Lower lobe of right lung (tissue), 2 donors: Measurements from ENCODE around the gene ETV5. TPM values are rescaled to one million over a fixed set of nuclear protein-coding genes. Genes with fewer than 3 reads are reported as not detected.

Experiments used
- ATAC-seq, 2 donors: fragments of 200-7000 bp; cut with Tn5 transposase; one replicate each; pipeline ENCODE4 v1.9.1; 2020 to 2022; ENCODE audit warnings: mild to moderate bottlenecking in 2 of 2, moderate library complexity in 2 of 2
- DNase-seq: peaks from one replicate; pipeline ENCODE4 v3.0.0-alpha.2; 2020
- H3K27ac ChIP-seq: fragments of 200-600 bp; one replicate; pipeline ENCODE4 v1.8.0; 2022
- H3K27me3 ChIP-seq: fragments of 200-600 bp; one replicate; pipeline ENCODE4 v1.8.0; 2022; ENCODE audit warnings: low read depth
- H3K36me3 ChIP-seq: fragments of 200-600 bp; one replicate; pipeline ENCODE4 v1.8.0; 2022; ENCODE audit warnings: mild to moderate bottlenecking
- H3K4me1 ChIP-seq: fragments of 200-600 bp; one replicate; pipeline ENCODE4 v1.8.0; 2022
- H3K4me3 ChIP-seq: fragments of 200-600 bp; one replicate; pipeline ENCODE4 v1.8.0; 2022; ENCODE audit warnings: mild to moderate bottlenecking
- H3K9me3 ChIP-seq: fragments of 200-600 bp; one replicate; pipeline ENCODE4 v1.8.0; 2022
- intact Hi-C: fragments of 100-400 bp; cut with DNase I; formaldehyde crosslinking; loops from one replicate; pipeline ENCODE4 v1.11.0; 2022
- total RNA-seq: library from RNA; stranded (reverse); fragmentation: NEBNext Ultra II Directional; extraction: Animal tissue kit (Norgen Biotek cat#: 25700); gene quantifications from one replicate; pipeline ENCODE4 v1.2.1, GENCODE V29; 2021
- TF ChIP-seq, protein P1 (sequence below): fragments of 200-600 bp; IDR thresholded peaks from one replicate; pipeline ENCODE4 v1.8.0; 2022; ENCODE audit warnings: antibody characterized with exemption, mild to moderate bottlenecking
- donor health status: DM: no; HTN: yes; CAD: no; lungs with severe emphysema.

Gene ETV5
- total RNA-seq, 1 donor from 2014 or later = 65.5 TPM

DNA sequence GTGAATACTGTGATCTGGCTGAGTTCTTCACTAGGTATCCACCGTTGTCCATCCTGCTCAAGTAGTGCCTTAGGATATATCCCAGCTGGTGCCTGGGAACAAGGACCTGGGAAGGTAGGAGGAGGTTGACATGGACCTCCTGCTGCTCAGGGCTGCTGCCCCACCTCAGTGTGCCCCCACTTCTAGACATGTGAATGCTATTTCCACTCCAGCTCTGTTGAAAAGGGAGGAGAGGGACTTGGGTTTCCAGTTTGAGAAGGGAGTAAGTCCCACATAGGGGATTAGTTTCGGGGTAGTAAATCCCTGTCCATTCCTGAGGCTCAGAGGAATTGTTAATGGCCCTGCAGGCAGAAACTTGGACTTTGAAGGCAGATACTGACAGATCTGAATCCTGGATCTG is 32.9 kb upstream of the ETV5 start:
- TF ChIP-seq, protein P1, sequence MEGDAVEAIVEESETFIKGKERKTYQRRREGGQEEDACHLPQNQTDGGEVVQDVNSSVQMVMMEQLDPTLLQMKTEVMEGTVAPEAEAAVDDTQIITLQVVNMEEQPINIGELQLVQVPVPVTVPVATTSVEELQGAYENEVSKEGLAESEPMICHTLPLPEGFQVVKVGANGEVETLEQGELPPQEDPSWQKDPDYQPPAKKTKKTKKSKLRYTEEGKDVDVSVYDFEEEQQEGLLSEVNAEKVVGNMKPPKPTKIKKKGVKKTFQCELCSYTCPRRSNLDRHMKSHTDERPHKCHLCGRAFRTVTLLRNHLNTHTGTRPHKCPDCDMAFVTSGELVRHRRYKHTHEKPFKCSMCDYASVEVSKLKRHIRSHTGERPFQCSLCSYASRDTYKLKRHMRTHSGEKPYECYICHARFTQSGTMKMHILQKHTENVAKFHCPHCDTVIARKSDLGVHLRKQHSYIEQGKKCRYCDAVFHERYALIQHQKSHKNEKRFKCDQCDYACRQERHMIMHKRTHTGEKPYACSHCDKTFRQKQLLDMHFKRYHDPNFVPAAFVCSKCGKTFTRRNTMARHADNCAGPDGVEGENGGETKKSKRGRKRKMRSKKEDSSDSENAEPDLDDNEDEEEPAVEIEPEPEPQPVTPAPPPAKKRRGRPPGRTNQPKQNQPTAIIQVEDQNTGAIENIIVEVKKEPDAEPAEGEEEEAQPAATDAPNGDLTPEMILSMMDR = no peak
- ATAC-seq = no peak
- no peak for DNase-seq
- H3K36me3 ChIP-seq = no peaks in the 10 kb centered on the region
- no peaks in the 10 kb centered on the region for H3K9me3 ChIP-seq
- no peak overlapping the region for H3K27ac ChIP-seq
- no peaks in the 10 kb centered on the region for H3K4me1 ChIP-seq
- H3K4me3 ChIP-seq = no peak overlapping the region
- H3K27me3 ChIP-seq = no peaks in the 10 kb centered on the region
- intact Hi-C loops = no loop called here

- peak; percentile 62 to 81 for ATAC-seq
Observed at GRCh38 chr3:186138272-186138981, 29.5 kb upstream of the ETV5 start.

DNA sequence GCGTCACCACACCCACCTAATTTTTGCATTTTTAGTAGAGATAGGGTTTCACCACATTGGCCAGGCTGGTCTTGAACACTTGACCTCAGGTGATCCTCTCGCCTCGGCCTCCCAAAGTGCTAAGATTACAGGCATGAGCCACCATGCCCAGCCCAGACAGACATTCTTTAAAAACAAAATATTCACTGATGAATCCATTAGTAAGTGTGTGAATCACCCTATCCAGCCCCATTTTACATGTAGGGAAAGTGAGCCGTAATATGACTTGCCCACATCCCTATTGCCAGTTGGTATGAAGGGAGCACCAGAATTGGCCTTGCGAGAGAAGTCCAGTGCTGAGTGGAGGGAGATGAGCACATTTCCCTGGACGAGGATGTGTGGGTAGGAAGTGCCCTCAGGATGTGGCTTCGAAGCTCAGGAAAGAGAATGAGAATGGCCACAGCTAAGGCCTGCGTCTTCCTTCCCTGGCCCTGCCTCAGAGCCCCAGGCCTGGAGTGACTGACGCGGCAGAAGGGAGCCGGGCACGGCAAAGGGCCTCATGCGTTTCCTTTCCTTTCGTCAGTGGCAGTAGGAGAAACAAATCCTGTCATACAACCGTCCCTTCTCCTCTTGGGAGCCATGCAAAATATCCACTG is 28.3 kb upstream of the ETV5 start:
- Histone ChIP-seq H3K4me1 (no peaks in the 10 kb centered on the region), H3K4me3 (no peak overlapping the region), H3K9me3 (no peaks in the 10 kb centered on the region), H3K36me3 (no peaks in the 10 kb centered on the region), H3K27me3 (no peaks in the 10 kb centered on the region), H3K27ac (no peak overlapping the region)
- TF ChIP-seq, protein P1 = no peak
- intact Hi-C loops = no loop called here
- DNase-seq (no peak), ATAC-seq (no peak)

More at GRCh38 chr3:186138272-186138981, 29.5 kb upstream of the ETV5 start:
- Histone ChIP-seq H3K27ac (no peak overlapping the region), H3K36me3 (no peaks in the 10 kb centered on the region), H3K27me3 (no peaks in the 10 kb centered on the region), H3K4me1 (no peaks in the 10 kb centered on the region), H3K9me3 (no peaks in the 10 kb centered on the region), H3K4me3 (no peak overlapping the region)
- intact Hi-C loops = no loop called here
- TF ChIP-seq, protein P1 = no peak
- no peak for DNase-seq

- ATAC-seq = no peak
- intact Hi-C loops = no loop called here
- Histone ChIP-seq H3K4me3 (no peak overlapping the region), H3K27ac (no peak overlapping the region), H3K4me1 (no peaks in the 10 kb centered on the region), H3K27me3 (no peaks in the 10 kb centered on the region), H3K36me3 (no peaks in the 10 kb centered on the region), H3K9me3 (no peaks in the 10 kb centered on the region)
- DNase-seq = no peak
- TF ChIP-seq, protein P1 = no peak
Observed at GRCh38 chr3:186133980-186134379, 25.1 kb upstream of the ETV5 start.

DNA sequence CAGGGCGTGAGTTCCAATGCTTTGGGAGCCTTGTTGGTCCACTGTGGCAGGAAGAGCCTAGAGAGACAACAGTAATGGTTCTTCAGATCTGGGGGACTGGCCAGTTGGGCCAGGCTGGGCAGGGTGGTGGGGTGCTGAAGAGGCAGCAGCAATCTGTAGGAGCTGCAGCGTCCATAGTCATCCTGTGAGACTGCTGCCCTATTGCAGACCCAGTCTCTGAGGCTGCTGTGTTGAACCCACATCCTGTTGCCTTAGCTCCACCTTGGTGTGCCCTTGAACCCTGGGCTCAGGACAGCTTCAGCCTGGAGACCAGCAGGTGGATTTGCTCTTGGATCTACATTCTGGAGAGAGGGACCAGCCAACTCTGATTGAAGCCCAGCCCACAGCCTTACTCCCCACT is 23.6 kb upstream of the ETV5 start:
- Histone ChIP-seq H3K9me3 (no peaks in the 10 kb centered on the region), H3K36me3 (no peaks in the 10 kb centered on the region), H3K27me3 (no peaks in the 10 kb centered on the region), H3K4me1 (no peaks in the 10 kb centered on the region), H3K4me3 (no peak overlapping the region), H3K27ac (no peak overlapping the region)
- TF ChIP-seq, protein P1 = no peak
- ATAC-seq (no peak), DNase-seq (no peak)
- intact Hi-C loops = no loop called here
